ENCODE measurements around the gene PRRT1. TPM values are rescaled to one million over a fixed set of nuclear protein-coding genes. Genes with fewer than 3 reads are reported as not detected.

The PRRT1 gene
- total RNA-seq, 1 donor from 2014 or later = not detected

DNA sequence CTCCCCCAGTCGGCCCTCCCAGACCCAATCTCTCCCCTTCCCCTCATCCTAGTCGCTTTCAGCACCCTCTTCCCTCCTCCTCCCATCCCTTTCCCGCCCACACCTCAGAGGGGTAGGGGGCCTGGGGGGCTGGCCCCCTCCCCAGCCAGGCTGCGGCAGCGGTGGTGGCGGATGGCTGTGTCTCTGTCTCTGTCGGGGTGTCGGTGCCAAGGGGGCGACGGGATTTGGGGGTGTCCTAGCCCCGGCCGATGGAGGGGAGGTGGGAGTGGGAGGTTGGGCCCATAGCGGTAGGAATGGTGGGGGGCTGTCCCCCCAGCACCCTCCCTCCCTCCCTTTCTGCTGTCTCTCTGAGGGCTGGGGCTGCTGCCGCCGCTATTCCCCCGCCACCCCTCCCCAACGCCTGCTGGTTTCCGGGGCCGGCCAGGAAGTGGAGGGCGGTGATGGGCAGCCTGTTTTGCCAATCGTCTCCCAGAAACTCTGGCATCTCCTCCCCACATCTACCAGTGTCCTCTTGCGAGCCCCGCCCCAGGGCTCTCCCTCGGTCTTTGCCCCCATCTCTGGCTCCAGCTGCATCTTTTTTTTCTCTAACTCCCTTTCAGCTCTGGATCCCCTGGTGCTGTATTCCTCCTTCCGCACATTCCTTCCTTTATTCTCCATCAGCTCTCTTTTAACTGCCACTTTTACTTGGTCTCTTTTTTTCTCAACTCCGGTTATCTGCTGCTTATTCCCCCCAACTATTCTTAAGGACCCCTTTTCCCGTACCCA is 24.2 kb upstream of the PRRT1 start, which contains the start of gene AGPAT1:
TSS of gene AGPAT1 (minus strand) at position 374 of the 765 bp plus-strand sequence. CDS start 4,588 bp downstream, outside the sequence.
- peak; percentile 91 for DNase-seq (ENCODE audit: low read depth)

DNA sequence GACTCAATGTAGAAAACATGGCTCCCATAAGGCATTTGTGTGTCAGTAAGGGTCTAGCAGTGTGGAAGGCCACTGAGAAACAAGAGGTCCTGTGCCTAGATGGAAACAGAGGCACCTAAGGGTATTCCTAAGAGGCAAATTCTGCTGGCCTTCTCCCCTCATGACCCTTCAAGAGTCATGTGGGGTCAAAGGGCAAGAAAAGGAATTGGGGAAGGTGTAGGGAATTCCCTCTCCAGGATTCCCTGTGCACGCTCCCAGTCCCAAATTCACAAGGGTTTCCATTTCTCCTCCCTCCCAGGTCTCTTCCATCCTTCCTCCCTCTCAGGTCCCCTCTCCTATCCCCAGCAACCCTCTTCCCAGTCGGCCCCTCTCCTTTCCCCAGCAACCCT is 23.6 kb upstream of the PRRT1 start:
- DNase-seq (ENCODE audit: low read depth) = no peak

- no peak for DNase-seq (ENCODE audit: low read depth)
Observed at GRCh38 chr6:32174416-32174815, 22.7 kb upstream of the PRRT1 start.

DNA sequence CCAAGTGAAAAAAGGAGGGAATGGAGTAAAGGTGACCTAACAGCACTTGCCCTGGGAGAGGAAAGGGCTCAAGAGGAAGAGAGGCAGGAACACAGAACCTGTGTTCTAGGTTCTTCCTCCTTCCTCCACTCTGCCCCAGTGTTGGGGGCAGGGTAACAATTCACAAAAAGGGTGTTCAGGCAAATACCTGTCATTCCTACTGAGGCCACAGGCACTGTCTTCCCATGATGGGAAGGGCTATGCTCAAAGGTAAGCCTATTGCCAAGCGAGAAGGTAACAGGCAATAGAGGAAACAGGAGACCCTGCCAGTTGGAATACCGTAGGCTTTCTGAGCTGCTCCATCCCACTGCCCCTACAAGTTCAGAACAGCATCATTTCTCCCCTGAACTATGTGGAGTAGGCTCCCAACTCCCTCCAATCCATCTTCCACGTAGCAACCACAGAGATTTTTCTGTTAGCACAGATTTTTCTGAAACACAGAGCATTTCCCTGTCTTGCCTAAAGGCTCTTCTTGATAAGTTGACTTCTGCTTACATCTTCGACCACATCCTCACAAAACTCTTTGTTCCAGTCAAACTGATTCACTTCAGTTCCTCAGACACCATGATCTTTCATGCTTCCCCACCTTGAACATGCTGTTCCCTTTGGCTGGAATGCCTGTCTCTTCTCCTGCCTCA is 21.4 kb upstream of the PRRT1 start:
- no peak for DNase-seq (ENCODE audit: low read depth)

DNA sequence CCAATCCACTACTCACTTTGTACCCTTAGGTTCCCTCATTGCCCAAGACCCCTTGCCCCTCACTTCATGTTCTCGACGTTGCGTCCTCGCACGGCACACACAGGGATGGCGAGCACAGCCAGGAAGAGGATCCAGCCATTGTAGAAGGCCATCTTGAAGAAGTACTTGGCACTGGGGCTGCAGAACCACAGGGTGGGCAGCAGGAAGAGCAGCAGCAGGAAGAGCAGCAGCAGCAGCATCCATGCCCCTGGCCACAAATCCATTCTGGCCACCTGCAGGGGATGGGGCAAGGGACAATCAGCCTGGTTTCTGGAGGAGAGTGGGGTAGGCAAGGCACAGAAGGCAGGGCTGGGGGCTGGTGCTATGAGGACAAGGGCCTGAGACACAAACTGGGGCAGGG is 19.5 kb upstream of the PRRT1 start:
- DNase-seq (ENCODE audit: low read depth) = no peak

DNA sequence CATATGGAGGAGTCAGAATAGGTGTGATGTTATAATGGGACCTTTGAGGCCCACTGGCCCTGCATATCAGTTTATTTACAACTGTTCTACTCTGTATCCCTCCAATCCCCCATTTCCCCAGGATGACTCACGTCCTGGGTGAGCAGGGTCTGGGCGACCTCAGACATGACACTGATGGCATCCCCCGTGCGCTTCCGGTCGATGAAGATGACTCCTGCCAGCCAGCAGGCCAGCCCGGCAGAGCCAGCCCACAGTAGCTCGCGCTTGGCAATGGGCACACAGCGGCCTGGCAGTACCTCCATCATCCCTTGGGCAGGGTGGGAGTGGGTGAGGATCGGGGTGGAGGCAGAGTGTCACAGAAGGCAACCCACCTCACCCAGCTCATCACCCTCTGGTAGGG is 18.6 kb upstream of the PRRT1 start:
- DNase-seq (ENCODE audit: low read depth) = no peak

DNA sequence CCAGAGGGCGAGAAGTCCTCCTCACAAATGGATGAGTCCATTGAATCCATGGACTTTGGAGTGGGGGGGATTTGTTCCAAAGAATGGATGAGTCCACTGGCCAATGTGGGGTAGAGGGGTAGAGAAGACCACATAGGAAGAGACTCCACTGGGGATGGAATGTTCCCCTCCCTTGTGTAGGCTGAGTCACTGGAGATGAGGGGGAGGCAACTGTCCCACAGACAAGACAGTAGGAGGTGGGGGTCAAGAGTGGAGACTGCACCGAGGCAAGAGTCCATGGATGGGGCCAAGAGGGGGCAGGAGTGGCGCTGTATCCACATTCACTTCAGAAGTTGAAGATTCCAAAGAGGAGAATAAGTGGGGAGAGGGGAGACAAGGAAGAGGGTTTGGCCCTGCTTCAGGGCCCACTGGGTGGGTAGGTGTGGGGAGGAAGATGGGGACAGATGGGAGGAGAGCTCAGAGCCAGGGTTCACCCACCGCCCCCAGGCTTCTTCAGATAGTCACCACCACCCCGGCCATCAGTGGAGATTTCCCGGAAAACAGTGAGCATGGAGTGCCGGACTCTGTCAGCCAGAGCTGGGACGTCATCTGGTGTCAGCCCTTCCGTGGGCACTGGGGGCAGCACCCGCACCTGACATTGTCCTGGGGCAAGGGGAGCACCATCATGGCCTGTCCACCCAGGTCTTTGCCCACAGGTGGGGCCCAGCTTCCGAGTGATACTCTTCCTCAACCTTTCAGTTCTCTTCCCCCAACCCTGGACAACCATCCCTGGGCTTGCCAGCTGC is 17.3 kb upstream of the PRRT1 start:
- no peak for DNase-seq (ENCODE audit: low read depth)

DNA sequence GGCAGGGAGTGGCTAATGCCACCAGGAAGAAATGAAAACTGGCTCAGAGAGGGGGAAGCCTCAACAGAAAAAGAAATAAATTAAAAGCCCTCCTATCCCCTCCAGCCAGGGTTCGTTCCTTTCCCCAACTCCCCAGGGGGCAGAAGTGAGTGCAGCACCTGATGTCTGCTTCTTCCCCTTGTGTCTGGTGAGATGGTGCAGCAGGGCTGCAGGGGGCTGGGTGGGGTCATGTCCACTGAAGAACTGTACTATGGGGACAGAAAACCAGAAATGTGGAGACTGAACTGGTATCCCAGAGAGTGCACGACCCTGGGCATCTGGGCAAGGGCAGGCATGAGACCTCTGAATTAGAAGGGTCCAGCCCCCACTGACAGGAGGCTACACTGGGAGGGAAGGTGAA is 16.6 kb upstream of the PRRT1 start:
- no peak for DNase-seq (ENCODE audit: low read depth)

GRCh38 chr6:32167761-32168262 is 16.1 kb upstream of the PRRT1 start:
- no peak for DNase-seq (ENCODE audit: low read depth)

- no peak for DNase-seq (ENCODE audit: low read depth)
Observed at GRCh38 chr6:32167154-32167760, 15.5 kb upstream of the PRRT1 start.

DNA sequence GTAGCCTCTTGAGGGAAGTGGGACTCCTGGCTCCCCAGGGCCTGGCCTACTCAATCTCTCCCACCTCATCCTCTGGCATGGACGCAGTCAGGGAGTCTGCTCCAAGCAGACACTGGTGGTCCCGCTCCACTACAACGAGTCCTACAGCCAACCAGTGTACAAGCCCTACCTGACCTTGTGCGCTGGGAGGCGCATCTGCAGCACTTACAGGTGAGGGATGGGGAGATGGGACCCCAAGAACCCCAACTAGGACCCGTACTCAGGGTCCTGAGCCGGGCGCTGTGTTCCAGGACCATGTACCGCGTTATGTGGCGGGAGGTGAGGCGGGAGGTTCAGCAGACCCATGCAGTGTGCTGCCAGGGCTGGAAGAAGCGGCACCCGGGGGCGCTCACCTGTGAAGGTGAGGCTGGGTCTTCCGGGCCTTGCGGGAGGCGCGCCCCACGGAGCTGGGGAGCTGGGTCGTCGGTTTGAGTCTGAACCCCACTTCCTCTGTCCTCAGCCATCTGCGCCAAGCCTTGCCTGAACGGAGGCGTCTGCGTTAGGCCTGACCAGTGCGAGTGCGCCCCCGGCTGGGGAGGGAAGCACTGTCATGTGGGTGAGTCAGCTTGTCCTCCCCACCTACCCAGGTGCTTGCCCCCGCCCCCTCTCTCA is 14.8 kb upstream of the PRRT1 start:
- DNase-seq (ENCODE audit: low read depth) = no peak

GRCh38 chr6:32164295-32164694 is 12.6 kb upstream of the PRRT1 start, which contains the start of gene EGFL8:
TSS of gene EGFL8 (plus strand) at chr6:32164595. CDS start at chr6:32166166, 1,571 bp downstream.
- DNase-seq (ENCODE audit: low read depth) = no peak

GRCh38 chr6:32163559-32164258 is 12.0 kb upstream of the PRRT1 start:
- no peak for DNase-seq (ENCODE audit: low read depth)

DNA sequence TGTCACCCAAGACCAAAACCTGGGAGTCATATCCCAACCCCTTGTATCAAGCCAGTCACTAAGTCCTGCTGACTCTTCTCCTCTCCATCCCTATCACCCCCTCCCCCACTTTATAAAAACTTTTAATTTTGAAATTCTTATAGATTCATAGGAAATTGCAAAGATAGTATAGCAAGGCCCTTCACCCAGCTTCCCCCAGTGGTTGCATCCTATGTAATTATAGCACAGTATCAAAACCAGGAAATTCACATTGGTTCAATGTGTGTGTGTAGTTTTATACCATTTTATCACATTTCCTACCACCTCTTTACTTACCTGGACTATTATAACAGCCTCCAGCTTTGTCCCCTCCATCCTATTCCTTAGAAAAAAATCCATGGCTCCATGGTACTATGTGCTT is 6.3 kb upstream of the PRRT1 start:
- DNase-seq (ENCODE audit: low read depth) = no peak

GRCh38 chr6:32156891-32157290 is 5.2 kb upstream of the PRRT1 start:
- no peak for DNase-seq (ENCODE audit: low read depth)

GRCh38 chr6:32154514-32155161 is 2.9 kb upstream of the PRRT1 start:
- peak; percentile 68 for DNase-seq (ENCODE audit: low read depth)

DNA sequence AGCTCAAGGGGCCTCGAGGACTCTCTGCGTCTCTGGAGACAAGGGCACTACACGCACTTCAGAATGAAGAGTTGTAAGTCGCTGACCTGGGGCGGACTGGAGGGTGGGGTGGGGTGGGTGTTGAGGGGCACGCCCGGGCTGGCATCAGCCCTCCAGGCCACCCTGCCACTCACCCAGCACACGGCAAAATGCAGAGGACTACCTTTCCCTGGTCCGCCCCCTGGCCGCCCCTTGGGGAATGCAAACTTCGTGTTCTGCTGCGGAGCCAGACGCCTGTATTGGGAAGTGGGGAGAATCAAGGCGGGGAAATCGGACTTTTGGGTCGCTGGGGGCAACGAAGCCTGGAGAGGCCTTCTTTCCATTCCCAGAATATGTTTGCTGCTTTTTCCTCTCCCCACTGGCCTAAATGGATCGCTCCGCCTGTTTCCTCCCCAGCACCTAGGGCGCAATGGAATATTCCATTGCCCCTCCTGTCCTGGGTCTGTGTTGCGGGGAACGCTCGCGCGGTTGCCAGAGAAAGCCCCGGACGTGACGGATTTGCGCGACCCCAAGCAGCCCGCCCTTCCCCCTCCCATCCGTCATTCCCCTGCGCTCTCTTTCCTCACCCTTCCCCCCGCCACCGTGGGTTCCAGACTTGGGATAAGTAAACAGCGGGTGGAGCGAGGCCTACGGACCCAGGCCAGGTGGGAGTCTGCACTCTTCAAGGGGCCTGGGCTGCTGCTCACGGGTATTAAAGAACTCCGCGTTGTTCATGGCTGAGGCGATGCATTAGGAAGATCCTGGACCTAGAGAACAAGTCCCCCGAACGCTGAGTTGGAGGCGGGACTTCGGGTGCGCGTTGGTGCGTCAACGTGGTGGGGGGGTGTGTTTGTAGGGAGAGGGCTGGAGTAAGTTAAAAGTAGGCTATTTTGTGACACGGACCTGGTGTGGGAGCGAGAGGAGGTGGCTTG is 2.1 kb upstream of the PRRT1 start, which contains the start of gene PPT2:
TSS of gene PPT2 (plus strand) at position 578 of the 950 bp plus-strand sequence. CDS start 454 bp downstream, outside the sequence.
- peak; percentile 83 for DNase-seq (ENCODE audit: low read depth)

DNA sequence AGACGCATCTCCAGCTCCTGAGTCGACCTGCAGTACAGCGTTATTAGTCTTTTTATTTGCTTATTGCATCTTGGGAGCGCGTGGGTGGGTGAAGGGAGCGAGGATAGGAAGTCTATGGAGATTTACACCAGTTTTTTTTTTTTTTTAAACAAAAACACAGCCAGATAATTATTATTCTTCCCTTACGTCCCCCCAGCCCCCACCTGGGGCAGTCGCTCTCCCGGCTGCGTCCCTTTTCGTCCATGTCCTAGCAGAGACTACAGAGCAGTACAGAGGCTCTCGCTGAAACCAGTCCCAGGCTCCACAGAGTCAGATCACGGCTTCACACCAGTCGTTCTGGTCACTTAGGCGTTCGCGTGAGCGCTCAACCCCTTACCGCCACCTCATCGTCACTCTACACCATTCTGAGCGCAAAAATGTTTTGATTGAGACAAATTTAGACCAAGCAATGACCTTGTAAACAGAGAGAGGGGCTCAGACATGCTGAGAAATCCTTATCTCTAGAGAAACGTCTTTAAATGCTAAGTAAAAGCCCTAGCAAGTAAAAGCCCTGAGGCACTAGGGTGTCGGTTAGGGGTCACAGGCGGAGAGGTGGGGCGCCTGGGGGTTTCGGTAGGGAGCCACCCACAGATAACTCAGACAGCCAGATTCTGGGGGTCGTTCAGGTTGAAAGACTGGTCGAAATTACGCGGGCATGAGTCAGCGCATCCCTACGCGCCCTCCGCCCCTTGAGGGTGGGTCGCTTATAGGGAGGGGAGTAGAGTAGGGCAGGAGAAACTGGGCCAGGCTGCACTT is 1.2 kb upstream of the PRRT1 start:
- peak; percentile 24 for DNase-seq (ENCODE audit: low read depth)

All from renal cortical epithelial cell (primary cell).